Ishikawa (cell line): ENCODE results near the gene ARPC1B.

Experiments used
- CREB1 ChIP-seq: IDR thresholded peaks from 2 replicates; pipeline ENCODE4 v1.6.1; 2012; ENCODE audit warnings: low read depth
- EGR1 ChIP-seq: IDR thresholded peaks from 2 replicates; pipeline ENCODE4 v1.6.1; 2012
- EP300 ChIP-seq: IDR thresholded peaks from 2 replicates; pipeline ENCODE4 v1.6.1; 2012; ENCODE audit warnings: borderline replicate concordance
- FOXM1 ChIP-seq: IDR thresholded peaks from 2 replicates; pipeline ENCODE4 v1.6.1; 2012; ENCODE audit warnings: low read depth, borderline replicate concordance
- MAX ChIP-seq: IDR thresholded peaks from 2 replicates; pipeline ENCODE4 v1.6.1; 2012
- NFIC ChIP-seq: IDR thresholded peaks from 2 replicates; pipeline ENCODE4 v1.6.1; 2012
- RAD21 ChIP-seq: IDR thresholded peaks from 2 replicates; pipeline ENCODE4 v1.6.1; 2012; ENCODE audit warnings: low read depth
- REST ChIP-seq: IDR thresholded peaks from 2 replicates; pipeline ENCODE4 v1.6.1; 2012; ENCODE audit warnings: low read depth, mild to moderate bottlenecking
- TAF1 ChIP-seq: IDR thresholded peaks from 2 replicates; pipeline ENCODE4 v1.6.1; 2012; ENCODE audit warnings: low read depth, mild to moderate bottlenecking
- TEAD4 ChIP-seq: IDR thresholded peaks from 2 replicates; pipeline ENCODE4 v1.6.1; 2012
- YY1 ChIP-seq: IDR thresholded peaks from 2 replicates; pipeline ENCODE4 v1.6.1; 2012; ENCODE audit warnings: low read depth
- ZBTB7A ChIP-seq: IDR thresholded peaks from 2 replicates; pipeline ENCODE4 v1.6.1; 2012; ENCODE audit warnings: low read depth

GRCh38 chr7:99429756-99430155, 55.2 kb downstream of the ARPC1B start:
- TF ChIP-seq MAX (no peak), TEAD4 (no peak), EP300 (no peak), RAD21 (no peak), REST (no peak), EGR1 (no peak), TAF1 (no peak), YY1 (no peak), CREB1 (no peak), FOXM1 (no peak), NFIC (no peak), ZBTB7A (no peak)
